Smooth muscle cell of the brain vasculature (primary cell): ENCODE measurements around the gene SRL.
"Not testable (repeated sequence)": the region's sequence is repeated elsewhere in the genome, so short reads cannot be mapped to it uniquely, and the experiment has no call there.

Experiments
- DNase-seq: peaks from one replicate; pipeline ENCODE4 v3.0.0-alpha.2; 2012; ENCODE audit warnings: low read depth, low spot score

The SRL gene

DNA sequence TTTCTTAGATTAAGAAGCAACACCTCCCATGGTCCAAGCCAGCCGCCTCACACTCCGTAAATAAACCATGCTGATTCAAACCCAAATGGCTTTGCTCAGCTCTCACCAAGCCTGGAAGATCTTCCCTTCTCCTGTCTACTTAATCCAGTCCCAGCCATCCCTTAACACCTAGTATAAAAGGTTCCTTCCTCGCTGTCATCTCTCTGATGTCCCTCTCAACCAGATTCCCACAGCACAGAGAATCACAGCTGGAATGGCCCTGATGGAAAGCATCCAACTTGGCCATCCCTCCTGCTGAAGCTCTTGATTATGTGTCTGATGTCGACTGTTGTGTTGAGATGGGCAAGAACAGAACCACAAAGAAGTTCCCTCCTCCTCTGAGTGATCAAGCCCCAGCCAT lies 75.1 kb downstream of the SRL start:
- DNase-seq = no peak

- DNase-seq = no peak
Measured at GRCh38 chr16:4160658-4161430, 81.0 kb downstream of the SRL start.

DNA sequence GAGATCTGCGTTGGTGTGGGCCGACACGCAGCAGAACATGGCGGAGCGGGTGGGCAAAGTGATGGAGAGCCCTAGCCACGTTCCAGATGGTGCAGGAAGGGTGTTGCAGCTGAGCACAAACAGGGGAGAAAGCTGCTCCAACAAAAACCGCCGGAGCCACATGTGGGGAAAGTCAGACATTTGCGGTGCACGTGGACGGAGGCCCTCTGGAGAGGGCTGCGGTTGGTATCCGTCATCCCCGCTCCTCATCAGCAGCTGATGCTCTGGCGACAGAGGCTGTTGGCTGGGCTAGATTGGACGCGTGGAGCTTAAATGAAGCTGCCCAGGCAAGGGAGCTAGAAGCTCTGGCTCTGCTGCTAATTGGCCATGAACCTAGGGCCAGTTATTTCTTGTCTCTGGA lies 82.2 kb downstream of the SRL start:
- no peak for DNase-seq

- DNase-seq = no peak
Measured at GRCh38 chr16:4158143-4159093, 83.5 kb downstream of the SRL start.

- DNase-seq = no peak
Measured at GRCh38 chr16:4157376-4157825, 84.5 kb downstream of the SRL start.

GRCh38 chr16:4156503-4156902 lies 85.4 kb downstream of the SRL start:
- DNase-seq = not testable (repeated sequence)

DNA sequence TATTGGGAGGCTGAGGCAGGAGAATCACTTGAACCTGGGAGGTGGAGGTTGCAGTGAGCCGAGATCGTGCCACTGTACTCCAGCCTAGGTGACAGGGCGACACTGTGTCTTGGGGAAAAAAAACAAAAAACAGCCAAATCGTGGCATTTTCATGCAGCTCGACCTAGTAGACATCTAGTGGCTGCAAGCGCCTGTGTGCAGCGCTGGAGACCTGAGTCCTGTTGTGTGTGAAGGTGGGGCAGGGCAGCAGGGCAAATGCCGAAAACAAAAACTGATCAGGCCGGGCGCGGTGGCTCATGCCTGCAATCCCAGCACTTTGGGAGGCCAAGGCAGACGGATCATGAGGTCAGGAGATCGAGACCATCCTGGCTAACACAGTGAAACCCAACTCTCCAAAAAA lies 88.5 kb downstream of the SRL start:
- DNase-seq = not testable (repeated sequence)

- DNase-seq = no peak
Measured at GRCh38 chr16:4152267-4152666, 89.6 kb downstream of the SRL start.

GRCh38 chr16:4147236-4147635 lies 94.6 kb downstream of the SRL start:
- DNase-seq = no peak

DNA sequence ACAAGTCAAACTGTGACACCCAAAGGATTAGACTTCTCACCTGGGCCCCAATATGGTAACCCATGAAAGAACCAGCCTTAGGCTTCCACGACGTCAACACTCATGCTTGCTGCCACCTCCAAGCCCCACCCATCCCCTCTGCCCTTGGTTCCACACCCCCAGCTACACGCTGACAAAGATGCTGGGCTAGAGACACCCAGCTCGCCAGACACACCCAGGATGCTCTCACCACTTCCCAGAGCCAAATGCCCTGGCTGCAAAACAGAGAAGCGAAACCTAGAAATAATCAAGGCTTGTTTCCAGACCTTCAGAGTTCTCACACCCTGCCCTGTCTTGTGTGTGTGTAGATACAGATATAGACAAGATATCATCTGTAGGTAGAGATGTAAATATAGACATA lies 99.6 kb downstream of the SRL start:
- no peak for DNase-seq

GRCh38 chr16:4141604-4142003 lies 100.3 kb downstream of the SRL start:
- no peak for DNase-seq

DNA sequence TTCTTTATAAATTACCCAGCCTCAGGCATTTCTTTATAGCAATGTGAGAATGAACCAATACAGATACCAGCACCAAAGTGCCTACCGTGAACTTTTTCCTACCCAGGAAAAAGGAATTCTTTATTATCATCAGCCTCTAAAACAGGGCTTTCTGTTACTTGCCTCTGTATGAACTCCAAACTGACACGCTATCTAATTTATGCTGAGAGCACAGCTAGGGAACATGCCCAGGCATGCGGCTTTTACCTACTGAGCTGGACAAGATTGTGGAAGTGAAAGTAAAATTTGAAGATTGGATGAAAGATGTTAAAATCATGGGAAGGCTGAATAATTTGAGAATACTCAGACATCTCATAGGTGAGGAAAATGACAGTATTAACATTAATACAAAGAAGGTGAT lies 101.2 kb downstream of the SRL start:
- DNase-seq = no peak

DNA sequence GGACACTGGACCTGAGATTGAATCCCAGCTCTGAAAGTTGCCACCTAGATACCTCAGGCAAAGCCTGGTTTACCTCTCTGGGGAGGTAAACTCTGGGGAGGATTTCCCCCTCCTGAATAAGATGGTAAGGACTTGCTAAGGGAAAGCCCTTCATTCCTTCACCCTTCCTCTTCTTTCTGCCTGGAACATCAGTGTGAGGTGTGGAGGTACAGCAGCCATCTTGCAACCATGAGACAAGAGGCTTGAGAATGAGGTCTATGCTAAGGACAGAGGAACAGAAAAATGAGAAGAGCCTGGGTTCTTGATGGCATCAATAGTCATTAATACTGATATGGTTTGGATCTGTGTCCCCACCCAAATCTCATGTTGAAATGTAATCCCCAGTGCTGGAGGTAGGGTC lies 101.9 kb downstream of the SRL start:
- no peak for DNase-seq
